ENCODE results near the gene FNDC7.

GRCh38 chr1:108777839-108778238, 65.1 kb downstream of the FNDC7 start:
- TF ChIP-seq POLR2A (IDR thresholded peaks at IDR 0.05), result no peak
- TF ChIP-seq CTCF (IDR thresholded peaks at IDR 0.05), result no peak

Data from testis (tissue), 2 donors.